HG03280 (cell line): ENCODE results near the gene ITGAE.
"Not testable (repeated sequence)": the region's sequence is repeated elsewhere in the genome, so short reads cannot be mapped to it uniquely, and the experiment has no call there.

Source experiments
- ATAC-seq: cut with Tn5 transposase; IDR thresholded peaks from one replicate; pipeline ENCODE4 v1.9.1; 2021; ENCODE audit warnings: mild to moderate bottlenecking, moderate library complexity; ENCODE audit not compliant: unreplicated experiment

ITGAE gene

GRCh38 chr17:3796110-3796821 is 4.7 kb downstream of the ITGAE start:
- ATAC-seq, result no peak

- no peak for ATAC-seq
These were observed 5.4 kb downstream of the ITGAE start for GRCh38 chr17:3795390-3796102.

DNA sequence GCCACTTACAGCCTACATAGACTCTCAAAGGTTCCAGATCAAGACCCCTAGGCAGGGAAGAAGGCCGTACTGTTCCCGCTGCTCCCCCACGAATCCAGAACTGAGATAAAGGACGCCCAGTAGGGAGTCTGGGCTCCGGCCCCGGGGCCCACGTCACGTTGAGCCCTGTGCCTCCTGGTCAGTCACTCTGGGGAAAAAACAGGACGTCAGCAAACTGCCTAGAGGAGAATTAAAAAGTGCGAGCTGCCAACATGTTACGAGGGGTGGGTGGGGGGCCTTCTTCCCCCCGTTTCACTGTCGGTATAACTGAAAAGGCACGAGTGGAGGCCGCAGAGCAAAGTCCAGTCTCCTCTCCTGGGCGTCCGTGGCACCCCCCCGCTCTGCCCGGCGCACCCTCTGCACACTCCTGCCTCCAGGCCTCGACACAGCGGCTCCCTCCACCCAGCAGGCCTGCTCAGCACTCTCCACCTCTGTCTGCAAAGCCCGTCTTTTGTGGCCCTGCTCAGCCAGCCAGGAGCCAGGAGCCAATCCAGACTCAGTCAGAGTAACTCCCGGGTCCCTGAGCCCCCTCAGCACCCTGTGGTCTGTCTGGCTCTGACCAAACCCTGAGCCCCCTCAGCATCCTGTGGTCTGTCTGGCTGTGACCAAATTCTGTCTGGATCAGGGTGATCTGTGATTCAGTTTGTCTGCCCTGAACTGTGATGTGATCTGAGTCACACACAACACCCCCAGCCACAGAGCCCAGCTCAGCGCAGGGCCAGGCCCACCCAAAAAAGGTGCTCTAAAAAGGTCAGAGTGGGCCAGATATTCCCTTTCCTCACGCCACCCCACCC is 6.2 kb downstream of the ITGAE start:
- ATAC-seq, result no peak

DNA sequence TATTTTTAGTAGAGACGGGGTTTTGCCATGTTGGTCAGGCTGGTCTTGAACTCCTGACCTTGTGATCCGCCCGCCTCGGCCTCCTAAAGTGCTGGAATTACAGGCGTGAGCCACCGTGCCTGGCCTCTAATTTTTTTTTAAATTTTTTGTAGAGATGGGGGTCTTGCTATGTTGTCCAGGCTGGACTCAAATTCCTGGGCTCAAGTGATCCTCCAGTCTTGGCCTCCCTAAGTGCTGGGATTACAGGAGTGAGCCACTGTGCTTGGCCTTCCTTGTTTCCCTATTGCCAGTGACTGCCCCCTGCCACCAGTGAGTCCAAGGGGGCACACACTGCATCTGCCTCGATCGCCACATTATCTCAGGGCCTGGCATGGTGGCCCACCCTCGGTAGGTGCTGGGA is 6.8 kb downstream of the ITGAE start:
- ATAC-seq, result not testable (repeated sequence)

DNA sequence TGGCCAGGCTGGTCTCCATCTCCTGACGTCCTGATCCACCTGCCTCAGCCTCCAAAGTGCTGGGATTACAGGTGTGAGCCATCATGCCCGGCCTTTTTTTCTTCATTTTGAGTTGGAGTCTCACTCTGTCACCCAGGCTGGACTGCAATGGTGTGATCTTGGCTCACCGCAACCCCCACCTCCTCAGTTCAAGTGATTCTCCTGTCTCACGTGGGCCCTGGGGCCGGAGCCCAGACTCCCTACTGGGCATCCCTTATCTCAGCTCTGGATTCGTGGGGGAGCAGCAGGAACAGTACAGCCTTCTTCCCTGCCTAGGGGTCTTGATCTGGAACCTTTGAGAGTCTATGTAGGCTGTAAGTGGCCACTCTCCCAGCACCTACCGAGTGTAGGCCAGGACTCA is 7.7 kb downstream of the ITGAE start:
- ATAC-seq, result not testable (repeated sequence)

- ATAC-seq, result no peak
These were observed 8.5 kb downstream of the ITGAE start for GRCh38 chr17:3792481-3792880.

GRCh38 chr17:3788200-3788599 is 12.8 kb downstream of the ITGAE start:
- no peak for ATAC-seq

GRCh38 chr17:3785323-3785722 is 15.7 kb downstream of the ITGAE start:
- not testable (repeated sequence) for ATAC-seq

GRCh38 chr17:3782751-3783150 is 18.2 kb downstream of the ITGAE start:
- no peak for ATAC-seq

GRCh38 chr17:3780986-3781385 is 20.0 kb downstream of the ITGAE start:
- no peak for ATAC-seq

- no peak for ATAC-seq
These were observed 23.4 kb downstream of the ITGAE start for GRCh38 chr17:3777366-3778120.

GRCh38 chr17:3773966-3774365 is 27.0 kb downstream of the ITGAE start:
- ATAC-seq, result no peak

DNA sequence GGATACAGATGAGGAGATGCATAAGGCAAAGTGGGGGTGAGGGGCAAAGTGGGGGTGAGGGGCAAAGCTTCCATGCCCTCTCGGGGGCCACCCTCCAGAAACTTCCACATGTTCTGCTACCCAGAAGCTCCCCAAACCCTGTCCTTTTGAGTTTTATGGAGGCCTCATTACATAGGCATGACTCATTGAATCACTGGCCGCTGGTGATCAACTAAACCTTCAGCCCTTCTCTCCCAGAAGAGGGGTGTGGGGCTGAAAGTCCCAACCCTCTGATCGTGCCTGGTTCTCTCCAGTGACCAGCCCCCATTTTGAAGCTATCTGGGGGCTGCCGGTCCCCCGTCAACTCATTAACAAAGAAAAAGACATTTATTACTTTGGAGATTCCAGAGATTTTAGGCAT is 27.5 kb downstream of the ITGAE start:
- ATAC-seq, result no peak

DNA sequence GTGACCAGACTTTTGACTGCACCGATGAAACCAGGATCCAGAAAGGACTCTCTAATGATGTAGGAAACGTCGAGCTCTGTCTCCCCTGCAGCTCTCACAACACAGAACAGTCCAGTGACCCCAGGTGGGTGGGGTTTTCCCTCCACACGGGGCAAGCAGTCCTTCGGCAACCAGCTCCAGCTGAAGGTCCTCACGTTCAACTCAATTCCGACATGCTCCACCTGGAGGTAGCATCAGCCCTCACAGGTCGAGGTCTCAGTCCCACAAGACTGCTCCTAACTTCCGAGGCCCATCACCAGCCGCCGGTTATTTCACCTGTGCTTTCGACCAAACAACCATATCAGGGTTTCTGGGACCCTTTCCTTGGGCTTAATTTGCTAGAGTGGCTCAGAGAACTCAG is 28.2 kb downstream of the ITGAE start:
- ATAC-seq, result no peak

DNA sequence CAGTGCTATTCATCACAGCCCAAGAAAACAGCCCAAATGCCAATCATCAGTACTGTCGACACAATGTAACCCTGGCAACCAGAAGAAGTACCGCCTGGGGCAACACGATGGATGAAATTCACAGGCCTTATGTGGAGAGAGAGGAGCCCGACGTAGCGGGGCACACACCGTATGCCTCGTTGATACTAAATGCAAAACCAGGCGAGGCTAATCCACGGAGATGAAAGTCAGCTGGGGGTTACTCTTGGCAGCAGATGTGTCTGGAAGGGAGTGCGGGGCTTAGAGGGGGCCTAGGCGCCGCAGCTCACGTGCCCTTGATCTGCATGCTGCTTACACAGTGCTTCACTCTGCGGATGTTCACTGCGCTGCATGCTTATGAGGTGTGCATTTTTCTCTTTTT is 29.8 kb downstream of the ITGAE start:
- ATAC-seq, result no peak

GRCh38 chr17:3770466-3770865 is 30.5 kb downstream of the ITGAE start:
- no peak for ATAC-seq

DNA sequence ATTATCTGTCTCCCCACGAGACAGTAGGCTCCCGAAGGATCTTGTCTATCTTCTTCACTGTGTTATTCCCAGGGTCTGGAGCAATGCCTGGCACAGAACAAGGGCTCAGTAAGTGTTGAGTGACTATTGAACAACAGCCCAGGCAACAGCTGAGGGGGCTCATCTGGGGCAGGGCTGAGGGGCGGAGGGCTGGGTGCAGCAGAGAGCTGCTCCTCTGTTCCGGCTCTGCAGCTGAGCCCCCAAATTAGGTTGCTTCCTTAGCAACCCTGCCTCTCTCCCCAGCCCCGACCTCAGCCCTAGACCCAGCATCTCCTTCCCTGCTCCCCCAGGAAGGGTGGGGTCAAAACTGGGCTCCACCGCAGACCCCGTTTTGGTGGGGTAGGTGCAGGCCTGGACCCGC is 32.2 kb downstream of the ITGAE start:
- ATAC-seq, result no peak

DNA sequence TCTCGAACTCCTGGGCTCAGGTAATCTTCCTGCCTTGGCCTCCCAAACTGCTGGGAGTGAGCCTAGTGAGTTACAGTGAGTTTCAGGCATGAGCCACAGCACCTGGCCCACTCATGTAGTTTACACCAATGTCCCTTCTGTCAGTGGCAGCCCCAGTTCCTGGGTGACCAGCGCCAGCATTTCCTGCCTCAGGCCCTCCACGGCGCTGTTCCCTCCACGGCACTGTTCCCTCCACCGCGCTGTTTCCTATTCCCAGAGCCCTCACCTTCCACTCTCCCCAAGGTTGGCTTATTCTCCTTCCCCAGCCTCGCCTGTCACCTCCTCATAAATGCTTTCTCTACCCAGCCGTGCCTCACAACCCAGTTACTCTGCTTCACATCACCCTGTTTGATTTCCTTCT is 32.6 kb downstream of the ITGAE start:
- ATAC-seq, result no peak

- ATAC-seq, result no peak
These were observed 34.2 kb downstream of the ITGAE start for GRCh38 chr17:3766779-3767178.

DNA sequence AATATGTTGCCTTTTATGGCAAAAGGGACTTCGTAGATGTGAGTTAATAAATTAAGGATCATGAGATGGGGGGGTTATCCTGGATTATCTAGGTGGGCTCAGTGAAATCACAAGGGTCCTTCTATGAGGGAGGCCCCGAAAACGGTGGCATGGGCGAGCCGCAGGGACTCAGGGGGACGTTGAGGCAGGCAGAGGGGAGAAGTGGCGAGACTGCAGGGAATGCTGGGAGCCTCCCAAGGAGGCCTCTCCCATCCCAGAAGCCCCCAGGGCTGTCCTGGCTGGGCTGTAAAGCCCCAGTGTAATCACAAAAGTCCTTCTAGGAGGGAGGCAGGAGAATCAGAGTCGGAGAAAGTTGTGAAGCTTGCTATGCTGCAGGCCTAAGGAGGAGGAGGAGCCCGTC is 35.0 kb downstream of the ITGAE start:
- no peak for ATAC-seq

DNA sequence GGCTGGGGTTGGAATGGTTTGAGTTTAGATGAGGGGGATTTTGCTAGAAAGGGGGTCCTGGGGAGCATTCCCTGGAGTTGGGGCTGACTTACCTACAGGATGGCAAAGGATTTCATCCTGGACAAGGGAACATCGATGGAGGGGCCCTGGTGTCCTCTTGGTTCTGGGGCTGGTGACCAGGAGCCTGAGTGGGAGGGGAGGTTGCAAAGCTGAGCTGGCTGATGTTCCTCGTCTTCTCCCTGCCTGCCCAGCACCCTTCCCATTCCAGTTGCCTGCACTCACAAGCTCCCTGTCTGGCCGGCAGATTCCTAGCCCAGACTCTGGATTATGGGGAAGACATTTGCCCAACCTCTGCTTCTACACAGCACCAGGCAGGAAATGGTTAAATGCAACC is 37.2 kb downstream of the ITGAE start:
- no peak for ATAC-seq
